Uterine smooth muscle cell (primary cell): Measurements from ENCODE around the gene CCDC39. TPM values are rescaled to one million over a fixed set of nuclear protein-coding genes. Genes with fewer than 3 reads are reported as not detected.

Experiments used
- total RNA-seq: library from RNA; depleted of rRNA; stranded (reverse); fragments of >200 nt; gene quantifications from 2 replicates; pipeline ENCODE4 v1.2.3, GENCODE V29; 2014

CCDC39 gene
- total RNA-seq: 0.12 TPM in 1 of 2 replicates, not detected in the other

GRCh38 chr3:180679178-180680096, at the start of gene CCDC39:
Gene CCDC39 (minus strand): TSS chr3:180679489. CDS start chr3:180679380, 109 bp downstream.

GRCh38 chr3:180601688-180602666, 77.3 kb downstream of the CCDC39 start, which contains the start of gene TTC14:
Gene TTC14 (plus strand): TSS chr3:180602163. CDS start chr3:180602262, 99 bp downstream.

Other genes with a start within 250 kb of the CCDC39 start
- 47.3 and 68.9 TPM in 2 replicates for gene TTC14, start 77.3 kb downstream of the CCDC39 start, total RNA-seq
- 228 and 236 TPM in 2 replicates for gene FXR1, start 233.2 kb upstream of the CCDC39 start, total RNA-seq